Measurements from ENCODE around the gene CTAGE1.
"Not testable (repeated sequence)": the region's sequence is repeated elsewhere in the genome, so short reads cannot be mapped to it uniquely, and the experiment has no call there.

Gene CTAGE1

GRCh38 chr18:22417496-22418188 is at the start of gene CTAGE1:
TSS of gene CTAGE1 (minus strand) at chr18:22417915. CDS start at chr18:22417811, 104 bp downstream.
- Histone ChIP-seq H3K27ac (no peak within 1 kb of the TSS), H3K4me3 (no peak within 1 kb of the TSS)

GRCh38 chr18:22466608-22467395 is 49.1 kb upstream of the CTAGE1 start:
- H3K27ac ChIP-seq: peak overlapping the region in 4 of 21 experiments; percentile 2 to 50 (median 26)
- no peak overlapping the region for H3K4me3 ChIP-seq

- no peak overlapping the region for H3K4me3 ChIP-seq
These were observed 48.2 kb upstream of the CTAGE1 start for GRCh38 chr18:22465859-22466457.

GRCh38 chr18:22463076-22463475 is 45.4 kb upstream of the CTAGE1 start:
- no peak overlapping the region for H3K4me3 ChIP-seq
- no peak overlapping the region for H3K27ac ChIP-seq

More at GRCh38 chr18:22465859-22466457, 48.2 kb upstream of the CTAGE1 start:
- no peak overlapping the region for H3K27ac ChIP-seq

GRCh38 chr18:22459491-22459890 is 41.8 kb upstream of the CTAGE1 start:
- Histone ChIP-seq H3K4me3 (no peak overlapping the region), H3K27ac (no peak overlapping the region)

GRCh38 chr18:22457524-22457923 is 39.8 kb upstream of the CTAGE1 start:
- Histone ChIP-seq H3K27ac (no peak overlapping the region), H3K4me3 (no peak overlapping the region)

- H3K27ac ChIP-seq: no peak overlapping the region
- no peak overlapping the region for H3K4me3 ChIP-seq
These were observed 38.8 kb upstream of the CTAGE1 start for GRCh38 chr18:22456547-22456946.

GRCh38 chr18:22456116-22456480 is 38.4 kb upstream of the CTAGE1 start:
- H3K27ac ChIP-seq: no peak overlapping the region

GRCh38 chr18:22455425-22456115 is 37.9 kb upstream of the CTAGE1 start:
- H3K4me3 ChIP-seq: no peak overlapping the region
- H3K27ac ChIP-seq: no peak overlapping the region

More at GRCh38 chr18:22456116-22456480, 38.4 kb upstream of the CTAGE1 start:
- no peak overlapping the region for H3K4me3 ChIP-seq

- Histone ChIP-seq H3K4me3 (no peak overlapping the region), H3K27ac (no peak overlapping the region)
These were observed 35.6 kb upstream of the CTAGE1 start for GRCh38 chr18:22453315-22453714.

- H3K4me3 ChIP-seq: no peak overlapping the region
- no peak overlapping the region for H3K27ac ChIP-seq
These were observed 34.5 kb upstream of the CTAGE1 start for GRCh38 chr18:22452226-22452668.

- Histone ChIP-seq H3K27ac (no peak overlapping the region), H3K4me3 (no peak overlapping the region)
These were observed 34.1 kb upstream of the CTAGE1 start for GRCh38 chr18:22451796-22452195.

GRCh38 chr18:22450766-22451165 is 33.1 kb upstream of the CTAGE1 start:
- H3K27ac ChIP-seq, H3K4me3 ChIP-seq: not testable (repeated sequence)

- H3K4me3 ChIP-seq, H3K27ac ChIP-seq: not testable (repeated sequence)
These were observed 32.6 kb upstream of the CTAGE1 start for GRCh38 chr18:22450318-22450717.

GRCh38 chr18:22449753-22450152 is 32.0 kb upstream of the CTAGE1 start:
- H3K27ac ChIP-seq, H3K4me3 ChIP-seq: not testable (repeated sequence)

- H3K27ac ChIP-seq: no peak overlapping the region
- H3K4me3 ChIP-seq: no peak overlapping the region
These were observed 30.5 kb upstream of the CTAGE1 start for GRCh38 chr18:22448238-22448637.

GRCh38 chr18:22447792-22448191 is 30.1 kb upstream of the CTAGE1 start:
- Histone ChIP-seq H3K4me3 (no peak overlapping the region), H3K27ac (no peak overlapping the region)

GRCh38 chr18:22446911-22447310 is 29.2 kb upstream of the CTAGE1 start:
- no peak overlapping the region for H3K4me3 ChIP-seq
- no peak overlapping the region for H3K27ac ChIP-seq

- Histone ChIP-seq H3K4me3 (no peak overlapping the region), H3K27ac (no peak overlapping the region)
These were observed 28.6 kb upstream of the CTAGE1 start for GRCh38 chr18:22446325-22446724.

- no peak overlapping the region for H3K27ac ChIP-seq
- H3K4me3 ChIP-seq: no peak overlapping the region
These were observed 23.9 kb upstream of the CTAGE1 start for GRCh38 chr18:22441638-22442037.
